HG03520 (cell line): ENCODE results near the gene EPG5.
"Not testable (repeated sequence)": the region's sequence is repeated elsewhere in the genome, so short reads cannot be mapped to it uniquely, and the experiment has no call there.

Experiments used
- ATAC-seq: cut with Tn5 transposase; IDR thresholded peaks from one replicate; pipeline ENCODE4 v1.9.1; 2021; ENCODE audit warnings: mild to moderate bottlenecking, moderate library complexity; ENCODE audit not compliant: unreplicated experiment

EPG5 gene

GRCh38 chr18:45976974-45977373 is 9.8 kb upstream of the EPG5 start:
- ATAC-seq = no peak

DNA sequence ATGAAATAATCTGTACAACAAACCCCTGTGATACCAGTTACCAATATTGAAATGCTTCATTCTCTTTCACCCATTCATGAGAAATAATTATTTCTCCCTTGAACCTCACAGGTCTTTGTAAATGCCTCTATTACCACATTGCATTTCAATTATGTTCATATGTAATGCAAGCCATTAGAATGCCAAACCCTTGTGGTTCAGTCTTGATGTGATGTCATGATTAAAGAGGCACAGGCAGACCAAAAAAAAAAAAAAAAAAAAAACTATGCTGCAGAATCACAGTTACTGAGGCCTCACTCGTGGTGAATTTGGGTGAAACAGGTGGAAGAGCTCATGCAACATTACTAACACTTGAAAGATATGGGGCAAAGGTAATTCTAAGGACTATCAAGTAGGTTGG is 9.4 kb upstream of the EPG5 start:
- ATAC-seq = no peak

- no peak for ATAC-seq
Measured at GRCh38 chr18:45974088-45974536, 7.0 kb upstream of the EPG5 start.

- ATAC-seq = not testable (repeated sequence)
Measured at GRCh38 chr18:45964913-45965312, 2.2 kb downstream of the EPG5 start.

DNA sequence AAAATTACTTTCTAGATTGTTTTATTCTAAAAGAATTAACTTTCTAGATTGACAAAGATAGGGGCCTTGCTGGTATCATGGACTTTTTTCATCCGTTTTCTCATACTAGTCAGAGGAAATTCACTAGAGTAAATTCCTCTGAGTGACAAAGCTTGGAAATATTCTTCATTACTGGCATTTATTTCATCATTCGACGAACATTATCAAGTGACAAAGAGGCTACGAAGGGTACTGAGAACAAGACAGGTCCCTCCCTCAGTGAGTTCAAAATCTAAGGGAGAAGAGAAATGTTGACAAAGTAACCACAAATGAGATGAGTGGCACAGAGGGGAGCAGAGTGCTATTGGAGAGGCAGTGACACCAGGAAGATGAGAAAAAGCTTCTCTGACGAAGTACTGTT is 4.3 kb downstream of the EPG5 start:
- no peak for ATAC-seq

DNA sequence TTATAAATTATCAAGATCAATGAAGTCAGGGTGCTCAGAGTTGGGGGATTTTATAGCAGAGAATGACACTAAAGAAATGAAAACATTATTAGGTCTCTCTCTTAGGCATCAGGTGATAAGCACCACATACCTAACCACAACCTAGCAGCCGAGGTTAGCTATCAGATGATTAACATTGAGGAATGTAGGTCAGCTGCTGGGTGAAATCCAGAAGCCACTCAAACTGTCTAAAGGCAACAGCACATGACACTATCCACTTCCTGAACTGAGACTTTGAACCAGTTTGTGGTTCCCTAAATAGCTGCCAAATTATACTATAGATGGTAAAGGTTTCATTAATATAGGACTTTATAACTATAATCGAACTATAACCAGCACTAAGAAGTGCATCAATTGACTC is 4.7 kb downstream of the EPG5 start:
- no peak for ATAC-seq

GRCh38 chr18:45959484-45959883 is 7.6 kb downstream of the EPG5 start:
- not testable (repeated sequence) for ATAC-seq

- ATAC-seq = no peak
Measured at GRCh38 chr18:45958730-45959129, 8.4 kb downstream of the EPG5 start.

GRCh38 chr18:45958027-45958426 is 9.1 kb downstream of the EPG5 start:
- no peak for ATAC-seq

DNA sequence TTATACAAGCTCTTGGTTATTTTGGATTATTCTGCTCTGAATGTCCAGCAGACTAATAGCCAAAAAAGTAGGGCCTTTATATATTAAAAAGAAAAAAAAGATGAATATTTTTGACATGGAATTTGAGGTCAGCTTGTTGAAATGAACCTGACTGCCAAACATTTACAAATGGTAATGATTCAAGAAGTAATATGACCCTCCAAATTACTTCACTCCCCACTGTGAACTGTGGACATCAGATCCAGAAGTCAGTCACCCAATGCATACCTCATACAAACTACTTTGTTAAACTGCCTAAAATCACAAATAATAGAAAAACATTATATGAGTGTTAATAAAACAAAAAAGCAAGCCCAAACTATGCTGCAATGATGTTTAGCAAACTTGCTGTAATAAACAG is 10.0 kb downstream of the EPG5 start:
- ATAC-seq = no peak

GRCh38 chr18:45954070-45954934 is 12.8 kb downstream of the EPG5 start:
- no peak for ATAC-seq

DNA sequence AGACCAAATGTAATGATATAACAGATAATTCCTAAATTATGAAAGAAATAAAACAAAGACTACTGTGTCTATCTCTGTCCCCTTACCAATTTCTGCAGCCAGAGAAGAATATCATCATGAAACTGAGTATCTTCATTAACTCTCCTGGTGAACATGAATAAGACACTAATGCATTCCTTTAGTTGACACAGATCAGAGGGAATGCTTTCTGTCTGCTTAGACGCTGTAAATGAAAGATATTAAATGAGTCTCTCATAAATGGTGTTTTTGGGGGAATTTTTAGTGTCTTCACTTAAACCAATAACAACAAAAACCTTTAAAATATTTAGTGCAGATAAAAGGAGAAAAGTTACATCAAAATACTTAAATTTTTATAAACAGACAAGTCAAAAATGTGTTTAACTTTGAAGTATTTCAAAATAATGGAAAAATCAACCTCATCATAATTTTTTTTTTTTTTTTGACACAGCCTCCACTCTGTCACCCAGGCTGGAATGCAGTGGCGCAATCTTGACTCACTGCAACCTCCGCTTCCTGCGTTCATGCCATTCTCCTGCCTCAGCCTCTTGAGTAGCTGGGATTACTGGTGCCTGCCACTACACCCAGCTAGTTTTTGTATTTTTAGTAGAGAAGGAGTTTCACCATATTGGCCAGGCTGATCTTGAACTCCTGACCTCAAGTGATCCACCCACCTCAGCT is 16.0 kb downstream of the EPG5 start:
- no peak for ATAC-seq

- no peak for ATAC-seq
Measured at GRCh38 chr18:45945669-45946068, 21.5 kb downstream of the EPG5 start.

GRCh38 chr18:45940724-45941123 is 26.4 kb downstream of the EPG5 start:
- no peak for ATAC-seq

DNA sequence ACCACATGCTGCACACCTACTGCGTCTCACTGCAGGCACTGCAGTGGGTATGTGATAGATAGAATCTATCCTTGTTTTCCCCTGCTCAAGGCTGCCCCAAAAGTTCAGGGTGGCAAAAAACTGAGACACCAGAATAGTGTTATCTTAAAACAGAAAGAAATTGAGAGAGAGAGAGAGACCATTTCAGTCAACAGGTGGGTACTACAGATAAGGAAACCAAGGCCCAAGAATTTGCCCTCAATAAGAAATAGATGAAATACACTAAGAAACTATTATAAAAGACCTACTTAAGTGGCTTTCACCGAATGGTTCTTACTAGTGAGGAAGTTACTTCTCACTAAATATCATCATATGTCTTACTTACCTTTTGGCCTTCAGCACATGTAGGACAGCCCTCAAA is 27.9 kb downstream of the EPG5 start:
- no peak for ATAC-seq

DNA sequence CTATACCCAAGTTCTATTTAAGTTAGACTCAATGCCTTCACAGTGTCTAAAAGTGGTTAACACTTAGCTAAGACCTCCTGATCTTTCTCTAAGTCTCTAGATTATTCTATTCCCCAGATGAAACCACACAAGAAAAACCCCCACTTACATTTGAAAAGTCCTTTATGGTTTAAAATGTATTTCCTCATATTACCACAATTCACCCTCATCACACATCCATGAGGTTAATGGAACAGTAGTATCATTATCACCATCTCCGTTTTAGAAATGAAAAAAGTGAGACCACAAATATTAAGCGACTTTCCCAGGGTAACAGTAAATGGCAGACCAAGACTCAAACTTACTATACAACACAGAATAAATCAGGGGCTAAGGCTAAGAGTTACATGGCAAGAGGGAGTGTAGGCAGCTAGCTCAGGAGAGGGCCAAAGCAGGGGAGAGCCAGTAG is 28.6 kb downstream of the EPG5 start:
- ATAC-seq = no peak

DNA sequence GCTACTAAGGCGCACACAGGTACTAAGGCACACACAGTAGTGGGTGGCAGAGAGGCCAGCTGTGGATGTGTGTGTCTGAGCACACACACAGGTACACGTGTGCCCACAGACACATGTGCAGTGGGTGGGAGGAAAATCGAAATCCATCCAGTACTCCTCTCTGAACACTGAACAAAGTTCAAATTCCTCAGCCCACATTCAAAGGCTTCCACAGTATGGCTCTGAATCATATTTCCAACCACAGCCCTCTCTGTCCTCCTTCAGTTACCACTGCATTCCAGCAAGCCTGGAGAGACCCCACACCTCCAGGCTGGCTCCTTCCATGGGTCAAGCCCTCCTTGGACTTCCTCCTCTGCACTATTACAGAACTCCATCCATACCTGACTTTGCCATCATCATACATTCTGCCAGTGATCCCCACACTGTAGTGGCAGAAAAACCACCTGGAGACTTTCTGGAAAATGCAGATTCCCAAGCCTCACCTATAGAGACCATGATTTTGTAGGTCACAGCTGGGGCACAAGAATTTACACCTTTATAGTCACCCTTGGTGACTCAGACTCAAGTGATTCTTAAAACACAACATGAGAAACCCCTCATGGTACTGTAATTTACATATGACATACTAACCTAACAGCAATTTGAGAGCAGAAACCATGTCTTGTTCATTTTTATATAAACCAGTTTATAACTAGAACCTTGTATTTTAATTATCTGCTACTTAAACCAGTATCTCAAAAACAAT is 31.4 kb downstream of the EPG5 start:
- ATAC-seq = no peak

GRCh38 chr18:45932708-45933107 is 34.4 kb downstream of the EPG5 start:
- ATAC-seq = no peak

- ATAC-seq = no peak
Measured at GRCh38 chr18:45930963-45931362, 36.2 kb downstream of the EPG5 start.

GRCh38 chr18:45926691-45927090 is 40.4 kb downstream of the EPG5 start:
- ATAC-seq = no peak

GRCh38 chr18:45926085-45926484 is 41.0 kb downstream of the EPG5 start:
- ATAC-seq = no peak
